Measurements from ENCODE around the gene BCAR3.
A peak's percentile ranks its signal among the peaks of the same experiment; 100 is the strongest.
"Not testable (repeated sequence)": the region's sequence is repeated elsewhere in the genome, so short reads cannot be mapped to it uniquely, and the experiment has no call there.

Gene BCAR3

DNA sequence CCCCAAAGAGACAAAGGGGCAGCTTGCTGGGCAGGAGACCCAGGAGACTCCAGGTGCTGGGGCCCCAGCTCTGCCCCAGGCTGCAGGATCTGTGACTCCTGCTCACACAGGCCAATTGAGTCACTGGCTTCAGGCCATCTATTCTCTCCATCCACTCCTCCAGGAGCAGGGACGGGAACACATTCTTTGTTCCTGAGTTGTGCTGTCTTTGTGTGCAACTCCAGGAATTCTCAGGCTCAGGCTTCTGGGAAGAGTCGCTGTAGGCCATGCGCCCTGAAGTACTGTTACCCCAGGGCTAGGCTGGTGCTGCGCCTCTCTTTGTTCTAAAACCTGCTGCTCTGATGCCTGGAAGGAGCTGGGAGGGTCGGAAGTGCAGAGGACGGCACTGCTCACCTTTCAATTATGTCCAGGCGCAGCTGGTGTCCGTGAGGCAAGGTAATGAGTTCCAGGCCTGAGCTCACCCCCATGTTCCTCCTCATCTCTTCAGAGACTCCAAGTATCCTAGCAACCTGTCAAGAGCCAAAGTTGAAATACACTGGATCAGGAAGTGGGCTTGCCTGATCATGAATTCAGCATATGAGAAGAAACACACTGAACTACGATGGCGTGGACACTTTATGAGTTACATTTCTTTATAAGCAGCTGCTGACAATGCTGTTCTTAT, 105.9 kb downstream of the BCAR3 start:
- no peak for DNase-seq

- no peak for DNase-seq
Measured at GRCh38 chr1:93574991-93575390, 106.6 kb downstream of the BCAR3 start.

DNA sequence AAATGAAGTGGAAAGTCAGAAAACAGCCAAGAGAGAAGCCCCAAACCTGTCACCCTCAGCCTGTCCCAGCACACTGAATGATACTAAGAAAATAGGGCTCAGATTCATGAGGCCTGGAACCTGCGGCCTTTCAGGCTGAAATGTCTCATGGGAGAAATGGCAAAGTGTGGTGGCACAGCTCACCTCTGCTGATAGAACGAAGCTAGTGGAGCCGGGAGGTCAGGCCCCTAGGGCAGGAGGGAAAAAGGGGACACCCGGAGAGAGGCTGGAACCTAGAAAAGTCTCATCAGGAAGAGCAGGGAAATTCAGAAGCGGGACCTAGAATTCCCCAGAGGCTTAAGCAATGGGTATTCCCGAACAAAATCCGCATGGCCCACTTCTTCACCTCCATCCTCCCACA, 107.1 kb downstream of the BCAR3 start:
- DNase-seq = no peak

DNA sequence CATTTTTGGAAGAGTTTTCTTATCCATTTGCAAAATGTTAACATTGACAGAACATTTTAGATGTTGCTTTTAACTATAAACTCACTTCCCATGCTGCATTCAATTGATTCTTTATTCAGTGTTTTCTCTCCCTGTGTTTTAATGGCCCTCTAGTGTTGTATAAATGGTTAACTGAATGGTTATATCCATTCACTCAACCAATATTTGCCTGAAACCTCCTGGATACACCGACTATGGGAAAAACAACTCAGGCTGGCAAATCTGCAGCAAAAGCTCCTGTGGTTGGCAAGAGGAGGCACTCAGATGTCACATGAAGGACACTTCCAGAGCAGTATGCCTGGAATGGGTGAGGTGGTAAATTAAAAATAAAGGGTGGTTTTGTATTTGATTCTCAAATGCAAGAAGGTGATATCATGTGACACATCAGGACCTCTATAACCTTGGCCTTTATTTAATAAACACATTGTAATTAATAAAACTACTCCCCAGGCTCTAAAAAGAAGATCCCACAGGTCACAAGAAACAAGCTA, 107.6 kb downstream of the BCAR3 start:
- DNase-seq = peak in 1 of 14 donors; percentile 2

DNA sequence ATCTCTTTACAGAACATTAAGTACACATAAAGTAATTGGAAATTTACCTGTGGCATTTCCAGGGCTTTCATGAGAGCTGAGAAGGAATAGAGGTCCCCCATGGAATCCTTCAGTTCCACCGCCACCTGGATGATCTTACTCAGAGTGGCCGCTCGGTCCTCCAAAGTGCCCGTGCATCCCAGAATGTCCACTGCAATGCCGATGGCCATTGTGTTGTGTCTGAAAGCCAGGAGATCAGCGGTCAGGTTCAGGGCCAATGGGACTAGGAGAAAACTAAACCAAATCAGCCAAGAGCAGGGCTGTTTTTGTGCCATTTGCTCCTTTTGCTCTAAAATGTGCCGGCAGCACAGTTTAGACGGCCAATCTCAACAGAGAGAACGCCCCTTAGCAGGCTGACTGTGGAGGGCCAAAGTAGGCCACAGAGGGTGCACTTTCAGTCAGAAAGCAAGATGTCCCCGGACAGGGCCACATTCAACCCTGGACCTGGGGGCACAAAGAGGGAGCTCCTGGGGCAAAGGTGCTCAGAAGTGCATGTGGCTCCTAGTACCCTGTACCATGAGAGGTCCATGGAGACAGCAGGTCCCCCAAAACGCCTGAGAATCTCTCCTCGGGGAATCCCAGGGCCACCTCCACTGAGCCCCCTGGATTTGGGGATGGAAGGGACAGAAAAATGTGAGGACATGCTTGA, 109.9 kb downstream of the BCAR3 start:
- no peak for DNase-seq

GRCh38 chr1:93569489-93569888, 112.1 kb downstream of the BCAR3 start:
- no peak for DNase-seq

DNA sequence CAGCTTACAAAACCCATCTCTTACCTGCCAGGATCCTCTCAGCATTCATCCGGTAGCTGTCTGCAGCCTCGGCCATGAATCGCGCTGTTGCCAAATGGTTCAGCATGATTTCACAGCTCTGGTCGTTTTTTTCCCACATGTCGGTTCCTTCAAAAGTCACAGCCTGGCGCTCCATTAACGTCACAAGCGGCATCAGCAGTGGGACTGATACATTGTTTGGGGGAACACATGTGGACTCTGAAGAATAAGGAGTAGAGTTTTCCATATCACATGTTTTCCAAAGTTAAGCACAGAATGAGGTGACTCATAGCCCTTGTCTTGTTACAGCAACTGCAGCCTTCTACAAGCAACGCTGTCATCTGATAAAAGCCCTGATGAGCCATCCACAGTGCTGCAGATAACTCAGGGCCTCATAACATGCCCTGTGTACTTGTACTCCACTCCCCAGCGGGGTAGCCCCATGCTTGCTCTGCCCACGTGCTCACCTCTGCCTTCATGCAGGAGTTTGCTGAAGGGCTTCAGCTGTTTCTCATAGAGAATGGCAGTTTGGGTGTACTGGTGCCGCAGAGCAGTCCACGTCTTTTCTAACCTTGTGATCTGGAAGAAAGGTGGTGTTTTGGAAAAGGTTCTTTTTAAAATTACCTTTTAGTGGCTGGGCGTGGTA, 114.2 kb downstream of the BCAR3 start:
- no peak for DNase-seq

DNA sequence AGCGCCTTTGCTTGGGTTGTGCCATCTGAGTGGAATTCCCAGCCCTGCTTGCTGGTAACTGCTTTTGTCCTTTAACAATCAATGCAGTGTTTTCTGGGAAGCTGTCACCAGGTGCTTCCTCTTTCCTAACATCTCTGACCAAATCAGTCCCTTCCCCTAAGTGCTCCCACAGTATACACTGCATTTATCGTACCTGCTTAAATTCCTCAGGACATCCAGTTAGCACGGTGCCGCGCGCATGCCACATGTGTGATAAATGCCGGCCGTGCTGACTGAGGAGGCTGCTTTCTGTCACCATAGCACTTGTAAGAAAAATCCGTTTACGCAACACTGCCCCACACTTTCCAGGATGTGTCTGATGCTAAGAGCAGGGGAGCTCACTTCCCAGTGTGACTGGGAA, 115.4 kb downstream of the BCAR3 start:
- no peak for DNase-seq

GRCh38 chr1:93565496-93566206, 116.0 kb downstream of the BCAR3 start:
- no peak for DNase-seq

- no peak for DNase-seq
Measured at GRCh38 chr1:93559695-93560094, 121.9 kb downstream of the BCAR3 start.

- DNase-seq = no peak
Measured at GRCh38 chr1:93559045-93559444, 122.6 kb downstream of the BCAR3 start.

- DNase-seq = peak in 1 of 14 donors; percentile 6
Measured at GRCh38 chr1:93556291-93556690, 125.3 kb downstream of the BCAR3 start.

DNA sequence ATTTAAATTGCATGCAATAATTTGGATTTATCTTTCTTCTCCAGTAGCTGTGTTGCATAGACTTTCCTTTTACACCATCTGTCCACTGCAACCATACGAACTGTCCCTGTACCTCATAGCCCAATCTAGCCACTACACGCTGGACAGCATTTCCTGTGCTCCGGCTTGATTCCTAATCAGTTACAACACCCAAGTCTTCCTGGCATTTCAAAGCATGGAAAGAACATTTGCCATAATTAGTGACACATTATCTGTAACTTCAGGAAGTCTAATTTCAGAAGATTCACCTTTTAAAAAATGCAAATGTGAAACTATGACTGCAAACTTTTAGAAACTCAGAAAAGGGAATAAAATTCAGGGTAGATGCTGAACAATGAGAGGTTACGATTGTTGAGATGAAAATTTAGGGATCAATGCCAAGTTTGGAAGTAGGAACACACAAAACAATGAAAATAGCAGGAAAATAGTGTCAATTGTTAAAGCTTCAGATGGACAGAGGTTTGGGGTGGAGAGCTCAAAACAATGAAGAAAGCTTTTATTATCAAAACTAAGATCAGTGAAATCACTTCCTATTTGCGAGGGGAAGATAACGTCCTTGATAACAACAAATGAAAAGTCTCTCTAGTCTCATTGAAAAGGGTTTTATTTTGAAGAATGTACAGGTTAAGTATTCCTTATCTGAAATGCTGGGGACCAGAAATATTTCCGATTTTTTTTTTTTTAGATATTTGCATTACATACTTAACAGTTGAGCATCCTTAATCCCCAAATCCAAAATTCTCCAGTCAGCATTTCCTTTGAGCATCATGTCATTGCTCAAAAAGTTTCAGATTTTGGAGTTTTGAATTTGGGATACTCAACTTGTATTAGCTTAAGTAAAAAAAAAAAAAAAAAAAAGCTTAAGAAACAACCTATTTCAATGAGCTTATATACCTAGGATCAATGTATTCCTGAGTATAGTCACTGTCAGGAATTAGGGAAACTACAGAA, 126.5 kb downstream of the BCAR3 start:
- no peak for DNase-seq

- not testable (repeated sequence) for DNase-seq
Measured at GRCh38 chr1:93553886-93554490, 127.6 kb downstream of the BCAR3 start.

DNA sequence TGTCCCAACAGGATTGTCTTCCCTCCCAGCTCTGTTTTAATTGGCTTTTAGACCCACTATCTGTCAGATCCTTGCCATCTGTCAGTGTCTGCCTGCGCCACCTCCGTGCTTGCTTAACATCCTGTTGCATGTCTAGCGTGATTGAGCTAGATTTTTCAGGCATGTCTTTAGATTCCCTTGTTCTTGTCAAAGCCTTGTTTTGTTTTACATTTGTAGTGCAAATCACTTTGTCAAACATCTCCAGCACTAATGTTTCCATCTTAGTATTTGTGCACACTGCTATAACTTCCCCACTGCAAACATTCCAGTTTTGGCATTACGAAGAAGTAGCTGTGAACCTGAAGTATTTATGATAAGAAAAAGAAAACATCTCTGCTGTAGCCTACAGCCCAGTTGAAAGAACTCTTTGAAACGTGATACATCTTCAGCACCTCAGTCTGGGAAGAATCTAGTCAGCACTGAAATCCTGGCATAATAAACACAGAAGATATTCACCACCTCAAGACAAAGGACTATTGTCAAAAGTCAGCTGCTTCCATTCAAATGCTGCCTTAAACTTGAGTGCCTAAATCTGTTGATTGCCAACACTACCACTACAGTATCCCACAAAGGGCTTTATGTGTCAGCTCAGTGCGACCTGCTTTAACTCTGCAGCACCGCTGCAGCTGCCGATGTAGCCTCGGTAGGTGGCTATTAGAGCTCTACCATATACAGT, 128.7 kb downstream of the BCAR3 start:
- DNase-seq = peak in 5 of 14 donors; percentile 2 to 29 (median 20)

DNA sequence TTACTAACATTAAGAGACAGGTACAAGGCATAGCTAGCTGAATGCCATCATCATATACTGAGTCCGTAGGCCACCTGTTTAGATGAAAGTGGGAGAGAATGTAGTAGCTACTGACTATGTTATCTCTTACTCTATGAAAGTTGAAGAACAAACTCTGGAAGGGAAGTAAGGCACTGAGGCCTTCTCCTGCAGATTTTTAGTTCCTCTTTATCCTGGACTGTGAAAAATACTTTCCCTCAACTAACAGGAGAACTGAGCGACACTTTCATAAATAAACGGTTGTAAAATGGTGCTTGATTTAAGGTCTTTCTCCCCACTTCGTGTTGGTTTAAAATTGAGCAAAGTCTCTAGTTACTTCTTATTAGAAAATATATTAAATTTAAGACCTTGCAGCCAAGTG, 131.8 kb downstream of the BCAR3 start:
- DNase-seq = no peak

DNA sequence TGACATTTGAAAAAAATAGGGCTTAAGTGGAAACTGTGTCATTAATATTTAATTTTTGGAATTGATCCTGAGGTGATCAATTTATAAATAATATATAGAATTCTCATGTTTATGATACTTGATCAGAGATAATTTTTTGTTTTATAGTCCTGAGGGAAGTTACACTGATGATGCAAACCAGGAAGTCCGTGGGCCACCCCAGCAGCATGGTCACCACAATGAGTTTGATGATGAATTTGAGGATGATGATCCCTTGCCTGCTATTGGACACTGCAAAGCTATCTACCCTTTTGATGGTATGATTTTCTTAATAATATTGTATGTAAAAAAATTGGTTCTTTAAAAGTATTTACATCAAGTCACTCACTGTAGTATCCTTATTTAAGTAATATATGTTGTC, 132.5 kb downstream of the BCAR3 start:
- DNase-seq = no peak

GRCh38 chr1:93546162-93546863, 135.3 kb downstream of the BCAR3 start:
- no peak for DNase-seq

- no peak for DNase-seq
Measured at GRCh38 chr1:93542398-93542797, 139.2 kb downstream of the BCAR3 start.

DNA sequence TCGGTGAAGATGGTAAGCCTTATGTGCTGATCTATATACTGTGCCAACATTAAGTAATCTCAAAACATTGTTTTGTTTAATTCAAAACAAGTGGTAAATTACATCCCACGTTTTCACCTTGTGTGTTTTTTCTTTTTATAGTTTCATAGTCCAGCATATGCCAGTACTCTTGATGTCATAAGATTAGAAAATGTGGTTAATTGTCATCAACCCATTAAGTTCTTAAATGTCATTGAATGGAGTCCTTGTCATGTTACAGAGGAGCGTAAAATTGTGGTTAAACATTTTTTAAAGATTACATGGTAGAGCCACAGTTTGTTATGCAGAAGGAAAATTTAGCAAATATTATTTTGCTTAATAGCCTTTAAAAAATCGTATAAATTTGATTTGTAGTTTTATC, 140.6 kb downstream of the BCAR3 start:
- no peak for DNase-seq

Data from C1 segment of cervical spinal cord (tissue), 14 donors.